Panc1 (cell line): ENCODE measurements around the gene IGF2R. TPM values are rescaled to one million over a fixed set of nuclear protein-coding genes. Genes with fewer than 3 reads are reported as not detected.

ENCODE experiments used
- ATAC-seq: fragments of 200-7000 bp; cut with Tn5 transposase; 2 replicates; pipeline ENCODE4 v1.9.1; 2020; ENCODE audit warnings: mild to moderate bottlenecking, moderate library complexity
- BruUV-seq: library from RNA; stranded (reverse); fragments of 400-500 nt; replicated peaks from 2 replicates; lab custom pipeline; 2021; lab: Mats Ljungman, UMichigan
- CTCF ChIA-PET: fragments of 300-600 bp; sonication (Branson Sonifier 250); formaldehyde crosslinking; loops from one replicate; lab custom pipeline; 2022; ENCODE audit warnings: antibody characterized with exemption; lab: Charles Lee
- POLR2A ChIA-PET: fragments of 300-600 bp; sonication (Branson Sonifier 250); formaldehyde crosslinking; loops from one replicate; lab custom pipeline; 2022; ENCODE audit warnings: antibody characterized with exemption; lab: Charles Lee
- DNase-seq: peaks from one replicate; pipeline ENCODE4 v3.0.0-alpha.2; 2010; ENCODE audit warnings: low read depth, low spot score
- H3K27ac ChIP-seq: 2 replicates; pipeline ENCODE4 v1.5.1; 2011; ENCODE audit warnings: mild to moderate bottlenecking, low read length, inconsistent platforms
- H3K27me3 ChIP-seq: fragments of 200-500 bp; sonication (Bioruptor generic); 2 replicates; pipeline ENCODE4 v1.6.0; 2014; ENCODE audit warnings: low read length, inconsistent platforms; ENCODE audit not compliant: control insufficient read depth, insufficient read depth
- H3K36me3 ChIP-seq: fragments of 200-500 bp; sonication (Bioruptor generic); 2 replicates; pipeline ENCODE4 v1.5.1; 2014; ENCODE audit warnings: inconsistent platforms, mild to moderate bottlenecking, low read length, moderate library complexity; ENCODE audit not compliant: control insufficient read depth, insufficient read depth
- H3K4me1 ChIP-seq: 2 replicates; pipeline ENCODE4 v1.5.1; 2011; ENCODE audit warnings: inconsistent platforms, mild to moderate bottlenecking, low read length, moderate library complexity; ENCODE audit not compliant: control insufficient read depth, insufficient read depth
- H3K4me3 ChIP-seq, 2 experiments: 2 replicates each; pipeline ENCODE4 v1.5.1; 2011 to 2012; ENCODE audit warnings: low read depth in 2 of 2, low read length in 2 of 2, mild to moderate bottlenecking in 2 of 2, inconsistent platforms in 1 of 2, moderate library complexity in 1 of 2
- H3K9me3 ChIP-seq: fragments of 200-500 bp; sonication (Bioruptor generic); 2 replicates; pipeline ENCODE4 v1.5.1; 2014; ENCODE audit warnings: low read depth, mild to moderate bottlenecking, inconsistent platforms, low read length, moderate library complexity; ENCODE audit not compliant: control insufficient read depth, insufficient read depth
- CTCF ChIP-seq: fragments of 450-650 bp; IDR thresholded peaks from 2 replicates; pipeline ENCODE4 v1.5.1; 2017; ENCODE audit warnings: mild to moderate bottlenecking
- POLR2AphosphoS5 ChIP-seq: IDR thresholded peaks from 2 replicates; pipeline ENCODE4 v1.6.1; 2012; ENCODE audit warnings: mild to moderate bottlenecking, low read depth, low read length, moderate library complexity
- REST ChIP-seq, 2 experiments: IDR thresholded peaks; 2 replicates each; pipeline ENCODE4 v1.6.1; 2011 to 2012; ENCODE audit warnings: low read depth in 2 of 2, control low read depth in 1 of 2, low read length in 1 of 2, mild to moderate bottlenecking in 1 of 2, moderate library complexity in 1 of 2; ENCODE audit not compliant: insufficient read depth in 1 of 2
- SIN3A ChIP-seq: IDR thresholded peaks from 2 replicates; pipeline ENCODE4 v1.6.1; 2012; ENCODE audit warnings: low read depth, mild to moderate bottlenecking, low read length, moderate library complexity, borderline replicate concordance; ENCODE audit not compliant: insufficient read depth
- TCF7L2 ChIP-seq: IDR thresholded peaks from 2 replicates; pipeline ENCODE4 v1.6.1; 2011; ENCODE audit warnings: mild to moderate bottlenecking, low read depth, low read length, inconsistent platforms
- in situ Hi-C: cut with HindIII; loops from 2 replicates; pipeline ENCODE4 v1.10.0; 2016; ENCODE audit warnings: low sequenced_read_pairs, low pct_unique_long_range_greater_than_20kb
- intact Hi-C: fragments of 100-400 bp; cut with micrococcal nuclease; formaldehyde crosslinking; loops from one replicate; pipeline ENCODE4 v1.10.0; 2022; ENCODE audit not compliant: unreplicated experiment
- total RNA-seq: library from RNA; stranded (reverse); gene quantifications from one replicate; pipeline ENCODE4 v1.2.1, GENCODE V29; 2021; ENCODE audit not compliant: unreplicated experiment

Gene IGF2R
- total RNA-seq, 1 experiment from 2014 or later = 163 TPM

GRCh38 chr6:160067564-160067963, 98.7 kb downstream of the IGF2R start:
- no peaks in the 10 kb centered on the region for H3K9me3 ChIP-seq
- ATAC-seq (no peak), DNase-seq (no peak)
- ChIA-PET POLR2A (no interaction called here), CTCF (no interaction called here)
- in situ Hi-C loops (no loop called here), intact Hi-C loops (no loop called here)
- no TSS peak for BruUV-seq
- peaks cover 11% of the 10 kb centered on the region for H3K36me3 ChIP-seq
- TF ChIP-seq TCF7L2 (no peak), POLR2AphosphoS5 (no peak)
- no peaks in the 10 kb centered on the region for H3K27me3 ChIP-seq
- no peak overlapping the region for H3K4me3 ChIP-seq
- no peaks in the 10 kb centered on the region for H3K4me1 ChIP-seq
- H3K27ac ChIP-seq = no peak overlapping the region

- no peak overlapping the region for H3K27ac ChIP-seq
- in situ Hi-C loops (no loop called here), intact Hi-C loops (no loop called here)
- H3K9me3 ChIP-seq = no peaks in the 10 kb centered on the region
- BruUV-seq = no TSS peak
- H3K4me3 ChIP-seq = no peak overlapping the region
- no peaks in the 10 kb centered on the region for H3K27me3 ChIP-seq
- no peak for DNase-seq
- peaks cover 11% of the 10 kb centered on the region for H3K36me3 ChIP-seq
- H3K4me1 ChIP-seq = no peaks in the 10 kb centered on the region
- no peak for TF ChIP-seq REST (IDR thresholded peaks at IDR 0.05; ENCODE audit: insufficient read depth in 1 of 2, low read depth in 2 of 2, low read length in 1 of 2)
- TF ChIP-seq CTCF = no peak
- TF ChIP-seq SIN3A = no peak
- TF ChIP-seq TCF7L2 = no peak
- TF ChIP-seq POLR2AphosphoS5 = no peak
- POLR2A ChIA-PET = no interaction called here
- no peak for ATAC-seq
- CTCF ChIA-PET = no interaction called here
These were observed 99.5 kb downstream of the IGF2R start for GRCh38 chr6:160068346-160068745.

GRCh38 chr6:160069050-160069454, 100.2 kb downstream of the IGF2R start:
- BruUV-seq = no TSS peak
- ATAC-seq (no peak), DNase-seq (no peak)
- peaks cover 13% of the 10 kb centered on the region for H3K36me3 ChIP-seq
- in situ Hi-C loops (no loop called here), intact Hi-C loops (no loop called here)
- no peaks in the 10 kb centered on the region for H3K27me3 ChIP-seq
- POLR2A ChIA-PET = no interaction called here
- CTCF ChIA-PET = no interaction called here
- no peaks in the 10 kb centered on the region for H3K4me1 ChIP-seq
- H3K27ac ChIP-seq = no peak overlapping the region
- H3K4me3 ChIP-seq = no peak overlapping the region
- TF ChIP-seq SIN3A (no peak), TCF7L2 (no peak), POLR2AphosphoS5 (no peak), REST (IDR thresholded peaks at IDR 0.05; ENCODE audit: insufficient read depth in 1 of 2, low read depth in 2 of 2, low read length in 1 of 2) (no peak), CTCF (no peak)
- H3K9me3 ChIP-seq = no peaks in the 10 kb centered on the region
